GM18505 (cell line): ENCODE results near the gene INVS.
A peak's percentile ranks its signal among the peaks of the same experiment; 100 is the strongest.

Experiments used
- ATAC-seq: cut with Tn5 transposase; IDR thresholded peaks from one replicate; pipeline ENCODE4 v1.9.1; 2021; ENCODE audit not compliant: unreplicated experiment
- POLR2A ChIP-seq: IDR thresholded peaks from 4 replicates; pipeline ENCODE4 v1.6.1; 2011; ENCODE audit warnings: borderline replicate concordance; ENCODE audit not compliant: insufficient read depth, insufficient read length; ENCODE audit errors: extremely low read depth

The INVS gene

GRCh38 chr9:100096378-100096916 lies 2.6 kb upstream of the INVS start:
- ATAC-seq, result no peak
- TF ChIP-seq POLR2A, result no peak

DNA sequence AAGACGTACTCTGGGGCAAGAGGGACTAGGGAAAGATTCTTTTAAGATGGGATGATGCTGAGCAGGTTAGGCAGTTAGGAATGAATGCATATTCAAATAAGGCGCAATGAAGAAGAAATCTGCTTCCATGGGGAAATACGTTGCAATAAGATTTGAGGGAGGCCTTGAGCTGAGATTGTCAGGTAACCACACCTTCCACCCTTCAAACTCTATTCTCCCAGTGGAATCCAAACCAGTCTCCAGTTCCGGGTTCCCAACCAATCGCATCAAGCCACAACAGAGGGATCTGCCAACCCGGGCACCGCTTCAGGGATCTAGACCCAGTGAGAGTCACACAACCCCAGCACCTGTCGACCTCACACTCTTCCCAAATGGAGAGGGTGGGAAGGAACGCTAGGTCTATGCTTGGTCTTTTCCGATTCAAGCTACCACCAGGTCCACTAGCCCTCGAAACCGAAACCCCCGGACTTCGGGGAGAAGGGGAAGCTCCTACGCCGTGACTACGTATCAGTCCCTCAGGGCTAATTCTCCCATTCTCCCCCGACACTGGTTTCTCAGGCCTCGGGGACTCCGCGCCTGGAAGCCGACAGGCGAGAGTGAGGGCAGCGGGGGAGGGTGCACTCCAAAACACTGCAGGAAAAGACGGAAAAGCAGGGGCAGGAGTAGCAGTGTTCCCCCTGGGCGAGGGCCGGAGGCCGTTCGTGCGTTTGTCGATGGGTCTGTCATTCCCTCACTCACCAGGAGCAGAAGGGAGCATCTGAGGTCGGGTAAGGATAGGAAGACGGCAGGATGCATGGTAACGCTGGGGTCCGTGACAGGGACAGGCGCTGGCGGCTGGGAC lies 777 bp upstream of the INVS start:
- no peak for TF ChIP-seq POLR2A
- ATAC-seq, result peak; percentile 0

DNA sequence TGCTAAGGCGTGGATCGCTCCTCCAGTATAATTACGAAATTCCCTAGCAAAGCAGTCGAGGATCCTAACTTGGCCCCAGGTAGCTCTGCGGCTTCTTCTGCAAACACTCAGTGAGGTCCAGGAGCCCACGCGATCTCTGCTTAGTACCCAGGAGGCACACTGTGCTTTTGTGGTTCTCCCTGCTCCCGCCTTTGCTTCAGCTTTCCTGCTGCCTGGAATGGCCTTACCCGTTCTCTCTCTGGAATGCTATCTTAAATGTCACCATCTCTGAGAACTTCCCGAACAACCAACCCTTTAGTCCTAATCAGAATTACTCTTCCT lies 639 bp downstream of the INVS start:
- TF ChIP-seq POLR2A, result no peak
- ATAC-seq, result peak; percentile 3

- no peak for TF ChIP-seq POLR2A
- no peak for ATAC-seq
Observed at GRCh38 chr9:100100146-100100667, 1.2 kb downstream of the INVS start.

GRCh38 chr9:100101608-100102007 lies 2.6 kb downstream of the INVS start:
- TF ChIP-seq POLR2A, result no peak
- no peak for ATAC-seq

- TF ChIP-seq POLR2A, result no peak
- ATAC-seq, result no peak
Observed at GRCh38 chr9:100104314-100104713, 5.3 kb downstream of the INVS start.

DNA sequence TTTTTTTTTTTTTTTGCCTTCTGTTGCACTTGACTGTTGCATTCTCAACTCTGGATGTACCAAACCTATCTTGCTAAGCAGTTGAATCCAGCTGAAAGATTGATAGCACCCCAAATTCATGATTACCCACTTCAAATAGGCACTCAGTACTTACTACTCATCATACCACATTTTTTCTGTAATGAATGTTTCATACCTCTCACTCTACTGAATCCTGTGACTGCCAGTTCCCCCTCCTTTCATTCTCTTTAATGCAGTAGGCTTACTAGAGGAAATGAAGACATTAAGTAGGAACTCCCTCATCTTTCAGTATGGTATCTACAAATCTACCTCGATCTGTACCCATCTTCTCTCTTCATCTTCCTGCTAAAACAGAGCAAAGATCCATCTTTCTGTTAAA lies 6.8 kb downstream of the INVS start:
- no peak for ATAC-seq
- TF ChIP-seq POLR2A, result no peak

GRCh38 chr9:100106616-100107015 lies 7.6 kb downstream of the INVS start:
- no peak for TF ChIP-seq POLR2A
- no peak for ATAC-seq

GRCh38 chr9:100108559-100108958 lies 9.5 kb downstream of the INVS start:
- ATAC-seq, result no peak
- TF ChIP-seq POLR2A, result no peak

DNA sequence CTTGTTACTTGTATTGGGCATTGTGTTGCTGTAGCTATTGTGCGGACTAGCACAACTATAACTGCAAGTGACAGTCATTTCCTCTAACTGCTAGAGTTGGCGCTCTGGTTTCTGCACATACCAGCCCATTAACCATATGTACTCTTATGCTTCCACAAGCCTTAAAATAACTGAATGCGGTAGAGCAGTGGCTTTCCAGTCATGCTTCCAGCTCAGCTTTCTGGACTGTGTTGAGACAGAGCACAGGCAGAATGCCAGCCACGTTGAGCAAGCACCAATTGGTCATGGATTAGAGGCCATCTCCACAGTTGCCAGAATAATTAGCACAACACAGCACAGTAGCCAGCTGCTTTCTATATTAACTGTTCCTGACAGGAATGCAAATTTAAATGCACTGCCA lies 12.2 kb downstream of the INVS start:
- no peak for TF ChIP-seq POLR2A
- ATAC-seq, result no peak

DNA sequence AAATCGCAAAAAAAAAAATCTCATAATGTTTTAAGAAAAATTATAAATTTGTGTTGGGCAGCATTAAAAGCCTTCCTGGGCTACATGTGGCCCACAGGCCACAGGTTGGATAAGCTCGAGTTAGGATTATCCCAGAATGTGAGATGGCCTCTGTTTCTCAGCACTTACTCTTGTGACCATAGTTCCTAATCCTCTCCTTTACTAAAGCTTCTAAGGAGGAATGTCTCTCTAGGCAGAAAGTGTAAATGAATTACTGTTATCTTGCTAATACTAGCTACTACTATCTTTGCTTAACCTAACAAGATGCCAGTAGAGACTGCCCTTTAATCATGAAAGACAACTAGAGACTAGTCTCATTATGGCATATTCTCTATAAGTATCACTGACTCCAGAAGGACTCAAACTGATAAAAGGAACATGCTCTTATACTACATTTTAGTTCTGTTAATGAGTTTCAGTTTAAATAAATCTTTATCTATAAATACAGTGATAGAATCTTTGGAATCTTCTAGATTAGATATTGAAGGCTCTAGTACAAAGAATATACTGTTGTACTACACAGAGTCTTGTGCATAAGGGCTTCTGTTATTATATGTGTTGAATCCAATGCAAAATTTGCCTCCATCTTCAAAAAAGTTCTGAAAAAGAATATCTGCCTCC lies 13.8 kb downstream of the INVS start:
- TF ChIP-seq POLR2A, result no peak
- no peak for ATAC-seq

DNA sequence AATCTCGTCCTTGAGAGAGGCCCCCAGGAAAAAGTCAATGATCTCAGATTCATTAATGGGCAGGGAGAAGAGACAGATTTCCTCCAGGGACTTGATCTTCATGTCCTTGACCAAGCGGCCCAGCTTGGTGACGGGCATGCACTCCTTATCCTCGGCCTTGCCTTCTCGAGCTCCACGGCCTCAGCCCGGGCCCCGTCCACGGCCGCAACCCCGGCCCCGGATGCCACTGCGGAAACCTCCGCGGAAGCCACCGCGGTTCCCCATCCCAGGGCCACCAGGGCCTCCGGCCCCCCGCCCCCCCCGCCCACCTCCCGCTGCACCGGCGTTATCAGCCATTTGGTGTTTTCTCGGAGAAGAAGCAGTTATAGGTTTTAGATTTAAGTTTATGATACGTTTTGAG lies 18.3 kb downstream of the INVS start:
- no peak for ATAC-seq
- no peak for TF ChIP-seq POLR2A

DNA sequence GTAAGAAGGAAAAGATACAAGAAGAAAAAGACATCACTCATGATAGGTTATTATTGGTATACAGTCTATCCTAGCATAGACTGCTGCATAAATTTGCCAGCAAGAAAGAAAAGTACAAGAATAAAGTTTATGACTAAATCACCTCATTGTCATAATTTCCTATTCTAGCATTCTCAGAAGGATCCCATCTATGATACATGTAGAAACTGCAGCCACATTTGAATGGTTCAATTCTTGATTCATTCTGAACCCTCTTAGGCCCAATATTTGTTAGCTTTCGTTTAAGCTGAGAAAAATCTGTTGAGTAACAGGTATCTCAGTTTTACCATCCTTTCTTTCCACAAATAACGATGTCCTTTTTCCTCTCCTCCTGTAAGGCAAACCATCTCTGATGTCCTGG lies 21.2 kb downstream of the INVS start:
- ATAC-seq, result no peak
- no peak for TF ChIP-seq POLR2A

DNA sequence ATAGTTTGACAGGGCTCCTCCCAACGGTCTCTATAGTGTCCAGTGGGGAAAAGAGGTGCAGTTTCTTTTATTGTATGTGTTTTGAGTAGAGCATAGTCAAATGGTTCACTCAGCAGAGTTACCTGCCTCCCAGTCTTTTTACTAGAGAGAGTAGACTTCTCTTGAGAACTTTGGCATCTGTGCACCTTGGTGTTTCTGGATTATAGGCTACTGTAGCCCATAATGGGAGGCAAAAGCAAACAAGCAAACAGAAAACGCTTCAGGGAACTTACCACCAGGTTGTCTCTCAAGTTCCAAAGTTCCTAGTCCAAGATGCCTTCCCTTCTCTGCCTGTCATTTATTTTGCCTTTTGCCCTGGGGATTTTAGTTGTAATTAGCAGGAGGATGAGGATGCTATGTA lies 26.2 kb downstream of the INVS start:
- TF ChIP-seq POLR2A, result no peak
- no peak for ATAC-seq
